Measurements from ENCODE around the gene RGMB.

RGMB gene

GRCh38 chr5:98840946-98841345 lies 67.5 kb downstream of the RGMB start:
- no peak for DNase-seq (ENCODE audit: low read depth, low spot score)
- ChIA-PET POLR2A (interaction anchor here (0.6 kb wide), 1 partner anchor 11 kb away, joined by 3 read pairs; no protein-coding TSS in a partner anchor), CTCF (interaction anchor here (1.1 to 1.8 kb wide), 6 partner anchors 9 to 220 kb away, joined by 3 to 9 read pairs (median 4); no protein-coding TSS in a partner anchor)
- no peak for TF ChIP-seq CTCF (IDR thresholded peaks at IDR 0.05; ENCODE audit: insufficient read depth, low read length, missing control alignments)
- no peak overlapping the region for H3K4me3 ChIP-seq (ENCODE audit: low read depth, low read length)

GRCh38 chr5:98843481-98843880 lies 70.0 kb downstream of the RGMB start:
- ChIA-PET POLR2A (no interaction called here), CTCF (no interaction called here)
- DNase-seq (ENCODE audit: low read depth, low spot score), result no peak
- H3K4me3 ChIP-seq (ENCODE audit: low read depth, low read length), result no peak overlapping the region
- TF ChIP-seq CTCF (IDR thresholded peaks at IDR 0.05; ENCODE audit: insufficient read depth, low read length, missing control alignments), result no peak

GRCh38 chr5:98844865-98845264 lies 71.4 kb downstream of the RGMB start:
- no peak for DNase-seq (ENCODE audit: low read depth, low spot score)
- no peak overlapping the region for H3K4me3 ChIP-seq (ENCODE audit: low read depth, low read length)
- ChIA-PET POLR2A (no interaction called here), CTCF (no interaction called here)
- no peak for TF ChIP-seq CTCF (IDR thresholded peaks at IDR 0.05; ENCODE audit: insufficient read depth, low read length, missing control alignments)

GRCh38 chr5:98845878-98846277 lies 72.4 kb downstream of the RGMB start:
- CTCF ChIA-PET, result no interaction called here
- POLR2A ChIA-PET, result no interaction called here
- no peak for DNase-seq (ENCODE audit: low read depth, low spot score)
- no peak overlapping the region for H3K4me3 ChIP-seq (ENCODE audit: low read depth, low read length)
- no peak for TF ChIP-seq CTCF (IDR thresholded peaks at IDR 0.05; ENCODE audit: insufficient read depth, low read length, missing control alignments)
